ENCODE data around the gene TSFM.

GRCh38 chr12:57834086-57834876 is 51.7 kb downstream of the TSFM start:
- TF ChIP-seq CTCF (IDR thresholded peaks at IDR 0.05) (no peak), POLR2A (IDR thresholded peaks at IDR 0.05) (no peak)
